Hematopoietic multipotent progenitor cell treated with erythropoietin and hydrocortisone succinate and interleukin-3 and kit ligand, for 6 days (in vitro differentiated cells): ENCODE data around the gene VPS39.

Experiments
- DNase-seq: peaks from one replicate; pipeline ENCODE4 v3.0.0-alpha.2; 2015

The VPS39 gene

GRCh38 chr15:42144841-42145375, 63.2 kb downstream of the VPS39 start:
- no peak for DNase-seq

GRCh38 chr15:42143866-42144625, 64.1 kb downstream of the VPS39 start:
- DNase-seq, result no peak

DNA sequence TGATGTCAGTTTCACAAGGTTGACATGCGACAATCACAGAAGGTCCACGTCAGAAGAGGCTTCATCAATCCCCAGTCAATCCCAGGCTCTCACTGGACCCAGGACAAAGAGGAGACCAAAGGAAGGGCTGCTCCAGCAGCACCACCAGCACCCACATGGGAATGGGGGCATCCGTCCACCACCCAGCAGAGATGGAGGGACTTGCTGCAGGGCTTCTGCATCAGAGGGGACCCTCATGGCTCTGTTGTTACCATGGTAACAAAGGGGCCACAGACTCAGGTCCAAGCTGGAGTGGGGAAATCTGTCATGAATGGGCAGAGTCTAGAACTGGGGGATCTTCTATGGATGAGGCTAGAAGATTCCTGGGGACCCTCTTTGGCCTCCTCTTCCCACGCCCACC, 64.7 kb downstream of the VPS39 start:
- DNase-seq, result no peak

DNA sequence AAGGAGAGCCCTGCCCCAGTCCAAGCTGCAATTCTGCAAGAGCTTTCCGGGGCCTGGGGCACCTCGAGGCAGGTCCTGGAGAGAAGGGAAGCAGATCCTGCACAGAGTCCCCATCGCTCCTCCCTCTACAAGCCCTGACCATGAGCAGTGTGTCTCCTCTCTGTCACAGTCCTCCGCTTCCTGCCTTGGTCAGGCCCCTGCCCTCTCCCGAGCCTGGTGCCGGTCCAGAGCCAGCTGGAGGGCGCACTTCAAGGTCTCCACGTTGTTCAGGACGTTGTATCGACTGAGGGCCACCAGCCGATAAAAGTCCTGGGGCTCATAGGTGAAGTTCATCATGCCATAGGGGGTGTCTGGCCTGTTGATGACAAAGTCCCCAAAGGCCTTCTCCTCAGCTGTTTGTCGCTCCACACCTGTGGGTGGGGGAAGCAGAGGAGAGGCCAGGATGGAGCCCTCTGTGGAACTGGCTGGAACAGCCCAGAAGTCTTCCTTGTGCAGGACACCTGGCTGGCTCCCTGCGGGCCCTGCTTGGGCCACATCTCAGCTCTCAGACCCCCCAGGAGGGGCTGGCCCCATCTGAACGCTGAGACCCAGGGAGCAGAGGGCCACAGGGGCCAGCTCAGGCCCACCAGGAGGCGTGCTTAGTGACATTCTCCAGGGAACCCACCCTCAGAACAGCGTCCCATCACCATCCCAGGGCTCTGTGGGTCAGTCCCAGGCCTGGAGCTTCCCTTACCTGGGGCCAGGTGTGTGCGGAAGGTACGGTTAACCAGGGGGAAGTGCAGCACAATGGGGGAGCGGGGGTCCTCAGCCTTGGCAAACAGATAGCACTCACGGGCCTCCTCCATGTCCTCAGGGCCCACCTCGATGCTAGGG, 66.1 kb downstream of the VPS39 start:
- no peak for DNase-seq

GRCh38 chr15:42141246-42141645, 66.9 kb downstream of the VPS39 start:
- no peak for DNase-seq

DNA sequence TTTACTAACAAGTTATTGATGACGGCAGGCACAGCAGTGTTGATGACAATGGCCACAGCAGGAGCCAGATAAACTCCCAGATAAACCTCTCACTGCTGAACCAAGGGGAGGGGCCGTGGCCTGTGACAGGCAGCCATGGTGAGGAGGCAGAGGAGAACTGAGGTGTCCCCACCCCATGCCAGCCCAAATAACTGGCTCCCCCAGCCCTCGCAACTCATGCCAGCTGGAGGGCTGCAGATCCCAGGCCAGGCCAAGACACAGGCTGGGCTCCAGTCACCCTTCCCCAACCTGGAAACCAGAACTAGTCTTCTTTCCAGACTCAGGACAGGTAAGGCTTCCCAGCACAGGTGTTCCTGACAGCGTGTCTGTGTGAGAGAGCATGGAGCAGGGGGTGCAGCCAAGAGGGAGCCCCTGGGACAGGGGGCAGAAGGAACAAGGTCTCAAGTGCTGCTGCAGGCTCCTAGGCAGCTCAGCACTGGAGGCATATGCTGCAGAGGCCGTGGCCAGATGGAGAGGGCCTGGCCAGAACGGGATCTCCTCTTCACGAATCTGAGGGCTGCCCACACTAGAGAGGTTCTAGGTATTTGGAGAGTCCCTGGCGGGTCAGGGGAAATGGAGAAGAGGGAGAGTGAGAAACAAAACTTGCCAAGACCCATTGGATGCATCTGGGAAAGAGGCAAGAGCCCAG, 67.6 kb downstream of the VPS39 start:
- peak; percentile 28 for DNase-seq

GRCh38 chr15:42139596-42139995, 68.5 kb downstream of the VPS39 start:
- peak; percentile 62 for DNase-seq

- no peak for DNase-seq
Observed at GRCh38 chr15:42138968-42139386, 69.1 kb downstream of the VPS39 start.

GRCh38 chr15:42138411-42138810, 69.7 kb downstream of the VPS39 start:
- DNase-seq, result no peak

GRCh38 chr15:42137461-42138261, 70.4 kb downstream of the VPS39 start:
- peak; percentile 82 for DNase-seq

DNA sequence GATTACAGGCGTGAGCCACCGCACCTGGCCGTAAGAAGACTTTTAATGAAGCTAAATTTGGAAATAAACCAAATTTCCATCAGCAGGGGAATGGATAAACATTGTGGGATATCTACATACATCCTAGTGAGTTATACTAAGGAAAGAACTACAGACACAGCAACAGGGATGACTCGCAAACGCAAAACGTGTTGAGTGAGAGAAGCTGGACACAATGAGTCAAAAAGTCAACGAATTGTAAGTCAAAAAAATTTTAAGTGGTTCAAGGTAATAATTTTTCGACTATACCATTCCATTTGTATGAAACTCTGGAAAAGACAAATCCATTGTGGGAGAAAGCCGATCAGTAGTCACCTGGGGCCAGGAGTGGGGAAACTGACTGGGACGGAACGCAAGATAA, 71.6 kb downstream of the VPS39 start:
- no peak for DNase-seq

DNA sequence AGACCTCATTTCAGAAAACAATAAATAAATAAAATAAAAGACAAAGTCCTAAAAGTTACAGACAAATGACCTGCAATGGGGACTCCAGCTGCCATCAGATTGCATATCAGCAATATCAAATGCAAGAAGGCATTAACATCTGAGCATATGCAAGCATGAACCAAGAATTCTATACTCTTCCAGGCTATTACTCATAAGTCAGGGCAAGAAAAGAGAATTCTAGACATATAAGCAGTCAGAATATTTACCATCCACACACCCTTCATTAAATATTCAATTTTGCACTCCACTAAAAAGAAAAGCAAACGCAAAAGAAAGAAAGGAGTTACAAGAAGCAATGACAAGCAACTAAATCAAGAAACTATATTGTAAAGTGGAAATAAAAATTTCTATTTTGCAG, 72.8 kb downstream of the VPS39 start:
- DNase-seq, result no peak

- no peak for DNase-seq
Observed at GRCh38 chr15:42134617-42135245, 73.4 kb downstream of the VPS39 start.

GRCh38 chr15:42133886-42134502, 74.1 kb downstream of the VPS39 start:
- DNase-seq, result peak; percentile 81

GRCh38 chr15:42133356-42133755, 74.7 kb downstream of the VPS39 start:
- DNase-seq, result no peak

DNA sequence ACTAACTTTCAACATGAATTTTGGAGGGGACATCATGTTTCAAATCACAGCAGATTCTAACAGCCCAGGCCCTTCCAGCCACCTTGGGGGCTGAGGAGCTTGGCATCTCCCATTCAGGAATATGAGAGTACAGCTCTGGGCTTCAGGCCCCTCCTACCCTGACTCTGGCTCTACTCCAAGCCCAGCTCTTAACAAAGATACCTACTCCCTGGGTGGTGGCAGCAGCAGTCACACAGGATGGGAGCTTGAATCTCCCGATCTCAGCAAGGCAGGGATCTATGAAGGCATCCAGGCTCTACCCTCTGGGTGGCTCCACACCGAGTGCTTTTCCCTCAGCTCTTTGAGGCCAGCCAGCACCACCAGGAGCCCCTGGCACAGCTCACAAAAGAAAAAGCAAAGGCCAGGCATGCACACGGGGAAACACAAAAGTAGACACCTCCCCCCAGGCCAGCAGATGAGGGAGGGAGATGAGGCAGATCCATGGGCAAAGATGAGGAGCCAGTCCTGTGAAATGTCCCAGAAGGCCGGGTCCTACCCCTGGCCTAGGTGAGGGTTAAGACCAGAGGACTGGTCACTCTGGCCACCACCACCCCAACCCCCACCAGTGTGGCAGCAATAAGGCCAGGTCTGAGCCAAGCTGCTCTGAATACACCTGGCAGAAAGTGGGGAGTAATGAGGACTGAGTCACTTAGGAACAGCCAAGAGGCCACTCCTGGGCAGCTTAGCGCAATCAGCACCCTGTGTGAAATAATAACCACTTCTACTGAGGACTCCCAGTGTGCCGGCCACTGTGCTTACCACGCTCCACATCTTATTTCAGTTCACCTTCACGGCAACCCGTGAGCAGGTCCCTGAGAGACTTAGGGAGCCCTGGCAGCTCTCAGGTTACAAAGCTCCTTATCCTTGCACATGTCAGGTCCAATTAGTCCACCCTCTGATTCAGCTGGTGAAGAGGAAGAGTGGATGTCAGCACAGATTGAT, 76.0 kb downstream of the VPS39 start:
- DNase-seq, result no peak

DNA sequence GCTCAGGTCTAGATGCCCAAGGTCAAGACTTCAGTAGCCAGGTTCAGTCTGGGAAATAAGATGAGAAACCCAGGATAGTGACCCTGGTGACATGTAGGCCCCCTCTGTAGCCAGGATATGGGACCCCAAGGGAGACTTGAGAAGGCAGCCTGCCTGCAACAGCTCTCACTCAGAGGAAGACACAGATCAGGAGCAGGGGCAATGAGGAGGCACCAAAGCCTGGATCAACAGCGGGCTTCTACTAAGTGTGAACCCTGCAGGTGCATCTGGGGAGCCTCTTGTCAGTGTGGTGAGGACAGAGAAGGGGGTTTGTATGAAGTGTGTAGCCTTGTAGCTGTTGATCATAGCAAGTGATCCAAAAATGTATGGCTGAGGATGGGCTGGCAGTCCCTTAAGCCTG, 77.1 kb downstream of the VPS39 start:
- no peak for DNase-seq

GRCh38 chr15:42130246-42130986, 77.7 kb downstream of the VPS39 start:
- DNase-seq, result no peak

DNA sequence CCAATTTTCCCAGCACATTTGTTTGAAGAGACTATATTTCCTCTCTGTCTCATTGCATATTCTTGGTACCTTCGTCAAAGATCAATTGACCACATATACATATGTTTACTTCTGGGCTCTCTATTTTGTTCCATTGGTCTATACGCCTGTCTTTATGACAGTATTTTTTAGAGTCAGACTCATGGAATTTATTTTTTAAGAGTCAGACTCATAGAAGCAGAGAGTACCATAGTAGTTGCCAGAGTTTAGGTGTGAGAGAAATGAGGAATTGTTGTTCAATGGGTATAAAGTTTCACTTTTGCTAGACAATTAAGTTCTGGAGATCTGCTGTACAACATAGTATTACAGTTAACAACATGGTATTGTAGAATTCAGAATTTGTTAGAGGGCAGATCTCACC, 78.7 kb downstream of the VPS39 start:
- DNase-seq, result no peak
